HEK293 (cell line): ENCODE measurements around the gene AARSD1.
"Not testable (repeated sequence)": the region's sequence is repeated elsewhere in the genome, so short reads cannot be mapped to it uniquely, and the experiment has no call there.

Experiments used
- CTCF ChIA-PET: fragments of 350-600 bp; formaldehyde crosslinking; extraction: SDS; loops from one replicate; lab custom pipeline; 2021; ENCODE audit warnings: antibody characterized with exemption; lab: Yijun Ruan, JAX
- POLR2A ChIA-PET: fragments of 300-600 bp; formaldehyde crosslinking; extraction: SDS; loops from one replicate; lab custom pipeline; 2020; ENCODE audit warnings: antibody characterized with exemption, inconsistent platforms; lab: Yijun Ruan, JAX
- H3K27ac ChIP-seq: fragments of 200-500 bp; sonication (Bioruptor generic); 2 replicates; pipeline ENCODE4 v1.5.1; 2014; ENCODE audit warnings: low read depth, low read length, control low read depth, inconsistent platforms; ENCODE audit errors: extremely low read depth
- H3K36me3 ChIP-seq, 2 experiments: fragments of 200-500 bp in 1 of 2; sonication (Bioruptor generic) in 1 of 2; 1 replicate in 1 of 2; 2 replicates in 1 of 2; pipeline ENCODE4 v1.5.1; 2014 to 2017; ENCODE audit warnings: inconsistent platforms in 2 of 2, low read length in 2 of 2; ENCODE audit not compliant: control insufficient read depth in 2 of 2, insufficient read depth in 1 of 2
- H3K4me1 ChIP-seq: fragments of 200-500 bp; sonication (Bioruptor generic); 2 replicates; pipeline ENCODE4 v1.5.1; 2014; ENCODE audit warnings: mild to moderate bottlenecking, low read length, inconsistent platforms; ENCODE audit not compliant: control insufficient read depth, insufficient read depth
- H3K4me3 ChIP-seq: 2 replicates; pipeline ENCODE4 v1.5.1; 2011; ENCODE audit warnings: low read depth, mild to moderate bottlenecking, control low read depth, low read length, moderate library complexity
- H3K9me3 ChIP-seq: fragments of 200-500 bp; sonication (Bioruptor generic); 2 replicates; pipeline ENCODE4 v1.5.1; 2014; ENCODE audit warnings: low read depth, low read length, inconsistent platforms; ENCODE audit not compliant: control insufficient read depth, insufficient read depth
- BCL11A ChIP-seq: fragments of 450-650 bp; formaldehyde crosslinking; IDR thresholded peaks from 2 replicates; pipeline ENCODE4 v1.5.1; 2016; ENCODE audit warnings: low read depth, missing biosample characterization, missing genetic modification characterization
- BCL11B ChIP-seq: fragments of 450-650 bp; formaldehyde crosslinking; IDR thresholded peaks from 2 replicates; pipeline ENCODE4 v1.5.1; 2016; ENCODE audit warnings: low read depth, missing biosample characterization, missing genetic modification characterization
- GLIS1 ChIP-seq: fragments of 450-650 bp; formaldehyde crosslinking; IDR thresholded peaks from 2 replicates; pipeline ENCODE4 v1.5.1; 2016; ENCODE audit warnings: missing biosample characterization, missing genetic modification characterization
- KLF9 ChIP-seq: fragments of 450-650 bp; formaldehyde crosslinking; IDR thresholded peaks from 2 replicates; pipeline ENCODE4 v1.5.1; 2016; ENCODE audit warnings: missing biosample characterization, missing genetic modification characterization, low read depth
- PRDM10 ChIP-seq: fragments of 450-650 bp; formaldehyde crosslinking; IDR thresholded peaks from 2 replicates; pipeline ENCODE4 v1.5.1; 2016; ENCODE audit warnings: missing biosample characterization, missing genetic modification characterization
- PRDM6 ChIP-seq: fragments of 450-650 bp; formaldehyde crosslinking; IDR thresholded peaks from 2 replicates; pipeline ENCODE4 v1.5.1; 2017; ENCODE audit warnings: missing biosample characterization, missing genetic modification characterization
- REPIN1 ChIP-seq: fragments of 450-650 bp; formaldehyde crosslinking; IDR thresholded peaks from 2 replicates; pipeline ENCODE4 v1.5.1; 2017; ENCODE audit warnings: missing biosample characterization, missing genetic modification characterization, low read depth
- ZBTB17 ChIP-seq: fragments of 450-650 bp; formaldehyde crosslinking; IDR thresholded peaks from 2 replicates; pipeline ENCODE4 v1.5.1; 2016; ENCODE audit warnings: missing biosample characterization, missing genetic modification characterization
- ZNF121 ChIP-seq: fragments of 450-650 bp; formaldehyde crosslinking; IDR thresholded peaks from 2 replicates; pipeline ENCODE4 v1.5.1; 2016; ENCODE audit warnings: missing biosample characterization, missing genetic modification characterization
- ZNF146 ChIP-seq: fragments of 450-650 bp; formaldehyde crosslinking; IDR thresholded peaks from 2 replicates; pipeline ENCODE4 v1.5.1; 2016; ENCODE audit warnings: missing biosample characterization, missing genetic modification characterization
- ZNF18 ChIP-seq: fragments of 450-650 bp; formaldehyde crosslinking; IDR thresholded peaks from 2 replicates; pipeline ENCODE4 v1.5.1; 2016; ENCODE audit warnings: missing biosample characterization, missing genetic modification characterization
- ZNF19 ChIP-seq: fragments of 450-650 bp; formaldehyde crosslinking; IDR thresholded peaks from 2 replicates; pipeline ENCODE4; 2016; ENCODE audit warnings: missing biosample characterization, missing genetic modification characterization, low read depth
- ZNF350 ChIP-seq: fragments of 450-650 bp; formaldehyde crosslinking; IDR thresholded peaks from 2 replicates; pipeline ENCODE4 v1.5.0; 2017; ENCODE audit warnings: missing biosample characterization, mild to moderate bottlenecking, missing genetic modification characterization
- ZNF473 ChIP-seq: fragments of 450-650 bp; formaldehyde crosslinking; IDR thresholded peaks from 2 replicates; pipeline ENCODE4 v1.5.1; 2017; ENCODE audit warnings: missing biosample characterization, missing genetic modification characterization
- ZNF48 ChIP-seq: fragments of 450-650 bp; formaldehyde crosslinking; IDR thresholded peaks from 2 replicates; pipeline ENCODE4 v1.5.1; 2016; ENCODE audit warnings: missing biosample characterization, missing genetic modification characterization
- ZNF623 ChIP-seq: fragments of 450-650 bp; formaldehyde crosslinking; IDR thresholded peaks from 2 replicates; pipeline ENCODE4 v1.5.1; 2016; ENCODE audit warnings: missing biosample characterization, missing genetic modification characterization
- ZNF654 ChIP-seq: fragments of 450-650 bp; formaldehyde crosslinking; IDR thresholded peaks from 2 replicates; pipeline ENCODE4 v1.5.1; 2016; ENCODE audit warnings: low read depth, missing biosample characterization, missing genetic modification characterization
- ZNF664 ChIP-seq: fragments of 450-650 bp; formaldehyde crosslinking; IDR thresholded peaks from 2 replicates; pipeline ENCODE4 v1.5.1; 2016; ENCODE audit warnings: missing biosample characterization, missing genetic modification characterization
- ZSCAN16 ChIP-seq: fragments of 450-650 bp; formaldehyde crosslinking; IDR thresholded peaks from 2 replicates; pipeline ENCODE4 v1.5.1; 2016; ENCODE audit warnings: missing biosample characterization, missing genetic modification characterization
- ZSCAN23 ChIP-seq: fragments of 450-650 bp; formaldehyde crosslinking; IDR thresholded peaks from 2 replicates; pipeline ENCODE4 v1.5.1; 2016; ENCODE audit warnings: missing biosample characterization, missing genetic modification characterization
- ZXDB ChIP-seq: fragments of 450-650 bp; formaldehyde crosslinking; IDR thresholded peaks from 2 replicates; pipeline ENCODE4 v1.5.1; 2016; ENCODE audit warnings: missing biosample characterization, missing genetic modification characterization
- TF ChIP-seq, protein P1 (sequence below): fragments of 450-650 bp; formaldehyde crosslinking; IDR thresholded peaks from 2 replicates; pipeline ENCODE4 v1.5.1; 2016; ENCODE audit warnings: missing biosample characterization, missing genetic modification characterization

The AARSD1 gene

DNA sequence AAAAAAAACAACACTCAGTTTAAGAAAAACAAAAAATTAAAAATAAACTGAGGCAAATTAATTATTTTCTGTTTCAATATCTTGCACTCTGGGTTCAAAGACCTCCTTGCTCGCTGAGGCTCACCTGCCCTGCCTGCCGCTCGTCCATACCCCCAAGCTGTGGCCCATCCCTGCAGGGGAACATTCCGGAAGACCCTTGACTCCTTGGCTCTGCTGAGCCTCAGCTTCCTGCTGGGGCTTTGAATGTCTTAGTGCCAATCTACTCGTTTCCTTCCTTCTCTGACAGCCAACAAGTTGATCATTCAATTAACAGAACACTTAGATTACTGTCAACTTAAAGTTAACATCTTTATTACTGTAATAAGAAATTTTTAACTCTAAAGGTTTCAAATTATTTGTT, 39.4 kb downstream of the AARSD1 start (continued):
- TF ChIP-seq GLIS1 (tag by site-specific recombination) (no peak), BCL11A (tag by site-specific recombination) (no peak), ZNF473 (tag by site-specific recombination) (no peak), ZXDB (no peak), ZSCAN16 (tag by site-specific recombination) (no peak), ZNF121 (tag by site-specific recombination) (no peak), ZNF48 (no peak), ZNF654 (tag by site-specific recombination) (no peak)

DNA sequence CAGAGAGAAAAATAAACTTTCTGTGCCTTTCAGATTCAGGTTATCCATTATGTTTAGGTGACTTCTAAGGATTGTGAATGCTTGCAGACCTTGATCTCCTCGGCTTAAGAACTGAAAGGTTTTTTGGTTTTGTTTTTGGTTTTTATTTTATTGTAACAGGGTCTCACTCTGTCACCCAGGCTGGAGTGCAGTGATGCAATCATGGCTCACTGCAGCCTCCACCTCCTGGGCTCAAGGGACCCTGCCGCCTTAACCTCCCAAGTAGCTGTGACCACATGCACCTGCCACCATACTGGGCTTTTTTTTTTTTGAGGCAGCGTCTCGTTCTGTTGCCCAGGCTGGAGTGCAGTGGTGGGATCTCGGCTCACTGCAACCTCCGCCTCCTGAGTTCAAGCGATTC, 40.8 kb downstream of the AARSD1 start:
- H3K36me3 ChIP-seq, H3K9me3 ChIP-seq, CTCF ChIA-PET, H3K27ac ChIP-seq, H3K4me3 ChIP-seq: not testable (repeated sequence)
- H3K4me1 ChIP-seq: peaks cover 11% of the 10 kb centered on the region
- POLR2A ChIA-PET: interaction anchor here (0.6 kb wide), 1 partner anchor 185 kb away, joined by 3 read pairs; no protein-coding TSS in a partner anchor

DNA sequence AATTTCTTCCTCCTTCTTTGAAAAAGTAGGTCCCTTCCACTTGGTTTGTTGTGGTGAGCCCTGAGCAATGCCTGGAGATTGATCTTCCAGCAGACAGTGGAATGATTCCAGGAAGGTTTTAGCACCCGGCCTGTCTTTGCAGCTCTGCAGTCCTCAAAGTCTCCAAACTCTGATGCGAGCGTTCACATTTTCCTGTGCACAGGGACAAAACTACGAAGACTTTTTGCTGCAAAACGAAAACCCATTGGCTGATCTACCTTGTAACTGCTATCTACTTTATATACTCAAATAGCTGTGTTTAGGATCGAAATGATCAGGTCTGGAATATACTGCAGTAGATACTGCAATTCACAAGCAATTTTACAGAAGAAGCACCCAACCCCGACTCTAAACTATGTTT, 42.0 kb downstream of the AARSD1 start:
- POLR2A ChIA-PET: no interaction called here

GRCh38 chr17:42920922-42921321, 43.3 kb downstream of the AARSD1 start:
- TF ChIP-seq ZSCAN23 (tag by site-specific recombination): no peak
- no peak for TF ChIP-seq PRDM6 (tag by site-specific recombination)
- no peak for TF ChIP-seq BCL11B (tag by site-specific recombination)
- no peak for TF ChIP-seq ZNF19 (tag by site-specific recombination)
- TF ChIP-seq REPIN1: no peak
- no peak for TF ChIP-seq PRDM10 (tag by site-specific recombination)
- no peak for TF ChIP-seq ZNF350 (tag by site-specific recombination)
- no peak for TF ChIP-seq ZNF146 (tag by site-specific recombination)
- no peak for TF ChIP-seq ZNF18 (tag by site-specific recombination)
- no peak for TF ChIP-seq ZNF664 (tag by site-specific recombination)
- TF ChIP-seq KLF9 (tag by site-specific recombination): no peak
- TF ChIP-seq, protein P1, sequence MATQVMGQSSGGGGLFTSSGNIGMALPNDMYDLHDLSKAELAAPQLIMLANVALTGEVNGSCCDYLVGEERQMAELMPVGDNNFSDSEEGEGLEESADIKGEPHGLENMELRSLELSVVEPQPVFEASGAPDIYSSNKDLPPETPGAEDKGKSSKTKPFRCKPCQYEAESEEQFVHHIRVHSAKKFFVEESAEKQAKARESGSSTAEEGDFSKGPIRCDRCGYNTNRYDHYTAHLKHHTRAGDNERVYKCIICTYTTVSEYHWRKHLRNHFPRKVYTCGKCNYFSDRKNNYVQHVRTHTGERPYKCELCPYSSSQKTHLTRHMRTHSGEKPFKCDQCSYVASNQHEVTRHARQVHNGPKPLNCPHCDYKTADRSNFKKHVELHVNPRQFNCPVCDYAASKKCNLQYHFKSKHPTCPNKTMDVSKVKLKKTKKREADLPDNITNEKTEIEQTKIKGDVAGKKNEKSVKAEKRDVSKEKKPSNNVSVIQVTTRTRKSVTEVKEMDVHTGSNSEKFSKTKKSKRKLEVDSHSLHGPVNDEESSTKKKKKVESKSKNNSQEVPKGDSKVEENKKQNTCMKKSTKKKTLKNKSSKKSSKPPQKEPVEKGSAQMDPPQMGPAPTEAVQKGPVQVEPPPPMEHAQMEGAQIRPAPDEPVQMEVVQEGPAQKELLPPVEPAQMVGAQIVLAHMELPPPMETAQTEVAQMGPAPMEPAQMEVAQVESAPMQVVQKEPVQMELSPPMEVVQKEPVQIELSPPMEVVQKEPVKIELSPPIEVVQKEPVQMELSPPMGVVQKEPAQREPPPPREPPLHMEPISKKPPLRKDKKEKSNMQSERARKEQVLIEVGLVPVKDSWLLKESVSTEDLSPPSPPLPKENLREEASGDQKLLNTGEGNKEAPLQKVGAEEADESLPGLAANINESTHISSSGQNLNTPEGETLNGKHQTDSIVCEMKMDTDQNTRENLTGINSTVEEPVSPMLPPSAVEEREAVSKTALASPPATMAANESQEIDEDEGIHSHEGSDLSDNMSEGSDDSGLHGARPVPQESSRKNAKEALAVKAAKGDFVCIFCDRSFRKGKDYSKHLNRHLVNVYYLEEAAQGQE (tag by site-specific recombination): no peak
- TF ChIP-seq, all 188 proteins: peak for 0
- ChIA-PET CTCF (interaction anchor here (1.5 to 4.1 kb wide), 2 partner anchors 8 to 78 kb away, joined by 10 to 19 read pairs; partner anchors contain the start of gene AOC2), POLR2A (no interaction called here)
- Histone ChIP-seq H3K4me3 (no peak overlapping the region), H3K27ac (no peak overlapping the region), H3K4me1 (peaks cover 11% of the 10 kb centered on the region), H3K9me3 (no peaks in the 10 kb centered on the region), H3K36me3 (no peaks in the 10 kb centered on the region)

More for the DNA sequence above, 42.0 kb downstream of the AARSD1 start:
- Histone ChIP-seq H3K4me1 (peaks cover 11% of the 10 kb centered on the region), H3K36me3 (no peaks in the 10 kb centered on the region), H3K27ac (no peak overlapping the region), H3K4me3 (no peak overlapping the region), H3K9me3 (no peaks in the 10 kb centered on the region)
- CTCF ChIA-PET: interaction anchor here (0.6 to 1.0 kb wide), 3 partner anchors 24 to 747 kb away, joined by 3 read pairs; no protein-coding TSS in a partner anchor
- TF ChIP-seq ZNF623 (tag by site-specific recombination) (no peak), ZBTB17 (tag by site-specific recombination) (0 out of 2 replicates have a peak, but pooled peaks have one; percentile 46)
